HG02759 (cell line): ENCODE results near the gene POFUT2.
"Not testable (repeated sequence)": the region's sequence is repeated elsewhere in the genome, so short reads cannot be mapped to it uniquely, and the experiment has no call there.

ENCODE experiments used
- ATAC-seq: cut with Tn5 transposase; IDR thresholded peaks from one replicate; pipeline ENCODE4 v1.9.1; 2021; ENCODE audit warnings: mild to moderate bottlenecking, moderate library complexity; ENCODE audit not compliant: unreplicated experiment

The POFUT2 gene

GRCh38 chr21:45326891-45327440 lies 39.3 kb upstream of the POFUT2 start:
- no peak for ATAC-seq

- ATAC-seq, result no peak
Observed at GRCh38 chr21:45326169-45326851, 38.6 kb upstream of the POFUT2 start.

- no peak for ATAC-seq
Observed at GRCh38 chr21:45325206-45326168, 37.8 kb upstream of the POFUT2 start.

- no peak for ATAC-seq
Observed at GRCh38 chr21:45324489-45325205, 37.0 kb upstream of the POFUT2 start.

- no peak for ATAC-seq
Observed at GRCh38 chr21:45323487-45324311, 36.0 kb upstream of the POFUT2 start.

- no peak for ATAC-seq
Observed at GRCh38 chr21:45322960-45323461, 35.3 kb upstream of the POFUT2 start.

- ATAC-seq, result no peak
Observed at GRCh38 chr21:45322231-45322959, 34.7 kb upstream of the POFUT2 start.

GRCh38 chr21:45320261-45321025 lies 32.7 kb upstream of the POFUT2 start:
- ATAC-seq, result no peak

- ATAC-seq, result no peak
Observed at GRCh38 chr21:45319461-45320211, 31.9 kb upstream of the POFUT2 start.

- no peak for ATAC-seq
Observed at GRCh38 chr21:45318556-45319404, 31.1 kb upstream of the POFUT2 start.

GRCh38 chr21:45318146-45318555 lies 30.5 kb upstream of the POFUT2 start:
- no peak for ATAC-seq

GRCh38 chr21:45317398-45318145 lies 29.9 kb upstream of the POFUT2 start:
- ATAC-seq, result no peak

- no peak for ATAC-seq
Observed at GRCh38 chr21:45316871-45317397, 29.2 kb upstream of the POFUT2 start.

GRCh38 chr21:45315676-45316470 lies 28.2 kb upstream of the POFUT2 start:
- ATAC-seq, result not testable (repeated sequence)

GRCh38 chr21:45313682-45314081 lies 26.0 kb upstream of the POFUT2 start:
- ATAC-seq, result no peak
